Caco-2 (cell line): ENCODE measurements around the gene RBKS. TPM values are rescaled to one million over a fixed set of nuclear protein-coding genes. Genes with fewer than 3 reads are reported as not detected.

Source experiments
- BruUV-seq: library from RNA; stranded (reverse); fragments of 400-500 nt; replicated peaks from 2 replicates; lab custom pipeline; 2021; lab: Mats Ljungman, UMichigan
- CTCF ChIA-PET: fragments of 300-600 bp; sonication (Branson Sonifier 250); formaldehyde crosslinking; loops from one replicate; lab custom pipeline; 2022; ENCODE audit warnings: antibody characterized with exemption; lab: Charles Lee
- POLR2A ChIA-PET: fragments of 300-600 bp; sonication (Branson Sonifier 250); formaldehyde crosslinking; loops from one replicate; lab custom pipeline; 2022; ENCODE audit warnings: antibody characterized with exemption; lab: Charles Lee
- DNase-seq, 2 experiments: peaks; one replicate each; pipeline versions ENCODE4 v3.0.0 to v3.0.0-alpha.2; 2020 to 2022
- H3K27me3 ChIP-seq: replicated peaks from 2 replicates; pipeline ENCODE4 v1.6.0; 2011; ENCODE audit warnings: low read length; ENCODE audit not compliant: control insufficient read depth, insufficient read depth
- H3K36me3 ChIP-seq: 2 replicates; pipeline ENCODE4 v1.5.1; 2011; ENCODE audit warnings: low read length; ENCODE audit not compliant: control insufficient read depth, insufficient read depth
- H3K4me1 ChIP-seq: fragments of 250-450 bp; sonication (Bioruptor Pico); 2 replicates; pipeline ENCODE4 v1.5.1; 2020; ENCODE audit warnings: mild to moderate bottlenecking
- H3K4me3 ChIP-seq: 2 replicates; pipeline ENCODE4 v1.5.1; 2011; ENCODE audit warnings: low read depth, mild to moderate bottlenecking, control low read depth, low read length
- H3K9me3 ChIP-seq: fragments of 250-450 bp; sonication (Bioruptor Pico); 2 replicates; pipeline ENCODE4 v1.5.1; 2020; ENCODE audit warnings: mild to moderate bottlenecking, moderate library complexity
- H3K27ac Mint-ChIP-seq: one replicate; pipeline ENCODE4 v1.8.0; 2022; ENCODE audit warnings: mixed read lengths; ENCODE audit not compliant: unreplicated experiment
- H3K27me3 Mint-ChIP-seq: one replicate; pipeline ENCODE4 v1.8.0; 2022; ENCODE audit warnings: mixed read lengths; ENCODE audit not compliant: insufficient read depth, unreplicated experiment
- H3K36me3 Mint-ChIP-seq: one replicate; pipeline ENCODE4 v1.8.0; 2022; ENCODE audit warnings: mild to moderate bottlenecking, mixed read lengths; ENCODE audit not compliant: insufficient read depth, unreplicated experiment
- H3K4me1 Mint-ChIP-seq: one replicate; pipeline ENCODE4 v1.8.0; 2022; ENCODE audit warnings: low read depth, mixed read lengths; ENCODE audit not compliant: unreplicated experiment
- H3K4me3 Mint-ChIP-seq: one replicate; pipeline ENCODE4 v1.8.0; 2022; ENCODE audit warnings: mild to moderate bottlenecking, moderate library complexity, mixed read lengths; ENCODE audit not compliant: unreplicated experiment
- H3K9me3 Mint-ChIP-seq: one replicate; pipeline ENCODE4 v1.8.0; 2022; ENCODE audit warnings: mixed read lengths; ENCODE audit not compliant: unreplicated experiment
- CTCF ChIP-seq, 2 experiments: fragments of 200-600 bp in 1 of 2; IDR thresholded peaks; 1 replicate in 1 of 2; 2 replicates in 1 of 2; pipeline versions ENCODE4 v1.5.1 to v1.8.0; 2011 to 2022; ENCODE audit warnings: antibody characterized with exemption in 1 of 2, control low read depth in 1 of 2, inconsistent platforms in 1 of 2, low read depth in 1 of 2, low read length in 1 of 2, mild to moderate bottlenecking in 1 of 2, moderate library complexity in 1 of 2; ENCODE audit not compliant: insufficient read depth in 1 of 2, severe bottlenecking in 1 of 2, unreplicated experiment in 1 of 2
- intact Hi-C: fragments of 100-400 bp; cut with micrococcal nuclease; formaldehyde crosslinking; loops from one replicate; pipeline ENCODE4 v1.10.0; 2022; ENCODE audit not compliant: unreplicated experiment
- total RNA-seq: library from RNA; stranded (reverse); gene quantifications from 2 replicates; pipeline ENCODE4 v1.2.3, GENCODE V29; 2022

The RBKS gene
- total RNA-seq, 1 experiment from 2014 or later: 7.4 TPM

- Histone ChIP-seq H3K9me3 (no peaks in the 10 kb centered on the region), H3K4me1 (no peaks in the 10 kb centered on the region), H3K27me3 (no peaks in the 10 kb centered on the region), H3K36me3 (no peaks in the 10 kb centered on the region), H3K4me3 (peak overlapping the region; percentile 63)
- CTCF ChIA-PET: no interaction called here
- H3K4me3 Mint-ChIP-seq: peak overlapping the region; percentile 100
- no peak overlapping the region for H3K27ac Mint-ChIP-seq
- no peaks in the 10 kb centered on the region for H3K27me3 Mint-ChIP-seq
- no peaks in the 10 kb centered on the region for H3K4me1 Mint-ChIP-seq
- H3K9me3 Mint-ChIP-seq: no peaks in the 10 kb centered on the region
- no peak for TF ChIP-seq CTCF (IDR thresholded peaks at IDR 0.05; ENCODE audit: insufficient read depth in 1 of 2, low read depth in 1 of 2, low read length in 1 of 2, severe bottlenecking in 1 of 2, unreplicated experiment in 1 of 2)
- H3K36me3 Mint-ChIP-seq: peaks cover 19% of the 10 kb centered on the region
- intact Hi-C loops: loop anchor here (10.0 kb wide), 1 partner anchor 84 kb away; no protein-coding TSS in a partner anchor
- no TSS peak for BruUV-seq
- POLR2A ChIA-PET: no interaction called here
- DNase-seq: no peak
These were observed 1.4 kb downstream of the RBKS start for GRCh38 chr2:27888790-27889189.

- Histone ChIP-seq H3K27me3 (no peaks in the 10 kb centered on the region), H3K4me3 (no peak overlapping the region), H3K9me3 (no peaks in the 10 kb centered on the region), H3K36me3 (no peaks in the 10 kb centered on the region), H3K4me1 (no peaks in the 10 kb centered on the region)
- no peak overlapping the region for H3K27ac Mint-ChIP-seq
- H3K36me3 Mint-ChIP-seq: peaks cover 19% of the 10 kb centered on the region
- TF ChIP-seq CTCF (IDR thresholded peaks at IDR 0.05; ENCODE audit: insufficient read depth in 1 of 2, low read depth in 1 of 2, low read length in 1 of 2, severe bottlenecking in 1 of 2, unreplicated experiment in 1 of 2): no peak
- no peak overlapping the region for H3K4me3 Mint-ChIP-seq
- H3K27me3 Mint-ChIP-seq: no peaks in the 10 kb centered on the region
- ChIA-PET CTCF (no interaction called here), POLR2A (no interaction called here)
- no peaks in the 10 kb centered on the region for H3K4me1 Mint-ChIP-seq
- no peak for DNase-seq
- intact Hi-C loops: loop anchor here (10.0 kb wide), 1 partner anchor 83 kb away; no protein-coding TSS in a partner anchor
- peaks cover 2% of the 10 kb centered on the region for H3K9me3 Mint-ChIP-seq
- BruUV-seq: no TSS peak
These were observed 2.4 kb downstream of the RBKS start for GRCh38 chr2:27887830-27888229.

- Histone ChIP-seq H3K36me3 (no peaks in the 10 kb centered on the region), H3K4me3 (no peak overlapping the region), H3K27me3 (no peaks in the 10 kb centered on the region), H3K4me1 (no peaks in the 10 kb centered on the region), H3K9me3 (no peaks in the 10 kb centered on the region)
- Mint-ChIP-seq H3K9me3 (peaks cover 9% of the 10 kb centered on the region), H3K36me3 (peaks cover 19% of the 10 kb centered on the region), H3K27ac (no peak overlapping the region), H3K4me3 (no peak overlapping the region), H3K4me1 (no peaks in the 10 kb centered on the region), H3K27me3 (no peaks in the 10 kb centered on the region)
- DNase-seq: no peak
- no TSS peak for BruUV-seq
- ChIA-PET POLR2A (no interaction called here), CTCF (no interaction called here)
- intact Hi-C loops: loop anchor here (10.0 kb wide), 1 partner anchor 82 kb away; no protein-coding TSS in a partner anchor
- no peak for TF ChIP-seq CTCF (IDR thresholded peaks at IDR 0.05; ENCODE audit: insufficient read depth in 1 of 2, low read depth in 1 of 2, low read length in 1 of 2, severe bottlenecking in 1 of 2, unreplicated experiment in 1 of 2)
These were observed 3.1 kb downstream of the RBKS start for GRCh38 chr2:27887111-27887510.
